ENCODE measurements around the gene KCNK16. TPM values are rescaled to one million over a fixed set of nuclear protein-coding genes. Genes with fewer than 3 reads are reported as not detected.

Gene KCNK16
- polyA plus RNA-seq, 1 donor from 2014 or later: not detected

GRCh38 chr6:39268721-39269120, 53.8 kb downstream of the KCNK16 start:
- Histone ChIP-seq H3K9me3 (ENCODE audit: low read length) (no peaks in the 10 kb centered on the region), H4K20me1 (ENCODE audit: insufficient read depth) (no peaks in the 10 kb centered on the region), H3K79me2 (replicated peaks; ENCODE audit: insufficient read depth, low read length) (no peaks in the 10 kb centered on the region), H3K9ac (ENCODE audit: low read length) (no peak overlapping the region), H3K4me2 (ENCODE audit: low read length) (no peak overlapping the region), H3K9me2 (ENCODE audit: insufficient read depth, low read length) (no peaks in the 10 kb centered on the region), H2AFZ (ENCODE audit: low read depth, low read length) (no peak overlapping the region), H3F3A (ENCODE audit: insufficient read depth, low read length, poor library complexity, severe bottlenecking) (no peaks in the 10 kb centered on the region), H3K36me3 (ENCODE audit: insufficient read depth, low read length) (no peaks in the 10 kb centered on the region), H3K27me3 (ENCODE audit: insufficient read depth, low read depth, low read length) (no peaks in the 10 kb centered on the region), H3K27ac (ENCODE audit: low read length) (no peak overlapping the region), H3K4me3 (ENCODE audit: low read length) (no peak overlapping the region)
- TF ChIP-seq EP300 (conservative IDR thresholded peaks at IDR 0.05; ENCODE audit: poor library complexity, severe bottlenecking): no peak
- no peak for TF ChIP-seq TAF1 (IDR thresholded peaks at IDR 0.05; ENCODE audit: low read depth)
- no peak for TF ChIP-seq EZH2 (IDR thresholded peaks at IDR 0.05; ENCODE audit: borderline replicate concordance, insufficient read depth, low read length, poor library complexity, severe bottlenecking)
- no peak for TF ChIP-seq RAD21 (conservative IDR thresholded peaks at IDR 0.05)
- no peak for TF ChIP-seq SMC3 (conservative IDR thresholded peaks at IDR 0.05; ENCODE audit: poor library complexity)
- TF ChIP-seq MXI1 (conservative IDR thresholded peaks at IDR 0.05; ENCODE audit: poor library complexity, severe bottlenecking): no peak

GRCh38 chr6:39268171-39268570, 54.3 kb downstream of the KCNK16 start:
- H3K9me2 ChIP-seq (ENCODE audit: insufficient read depth, low read length): no peaks in the 10 kb centered on the region
- TF ChIP-seq EZH2 (IDR thresholded peaks at IDR 0.05; ENCODE audit: borderline replicate concordance, insufficient read depth, low read length, poor library complexity, severe bottlenecking): no peak
- TF ChIP-seq, protein P1, sequence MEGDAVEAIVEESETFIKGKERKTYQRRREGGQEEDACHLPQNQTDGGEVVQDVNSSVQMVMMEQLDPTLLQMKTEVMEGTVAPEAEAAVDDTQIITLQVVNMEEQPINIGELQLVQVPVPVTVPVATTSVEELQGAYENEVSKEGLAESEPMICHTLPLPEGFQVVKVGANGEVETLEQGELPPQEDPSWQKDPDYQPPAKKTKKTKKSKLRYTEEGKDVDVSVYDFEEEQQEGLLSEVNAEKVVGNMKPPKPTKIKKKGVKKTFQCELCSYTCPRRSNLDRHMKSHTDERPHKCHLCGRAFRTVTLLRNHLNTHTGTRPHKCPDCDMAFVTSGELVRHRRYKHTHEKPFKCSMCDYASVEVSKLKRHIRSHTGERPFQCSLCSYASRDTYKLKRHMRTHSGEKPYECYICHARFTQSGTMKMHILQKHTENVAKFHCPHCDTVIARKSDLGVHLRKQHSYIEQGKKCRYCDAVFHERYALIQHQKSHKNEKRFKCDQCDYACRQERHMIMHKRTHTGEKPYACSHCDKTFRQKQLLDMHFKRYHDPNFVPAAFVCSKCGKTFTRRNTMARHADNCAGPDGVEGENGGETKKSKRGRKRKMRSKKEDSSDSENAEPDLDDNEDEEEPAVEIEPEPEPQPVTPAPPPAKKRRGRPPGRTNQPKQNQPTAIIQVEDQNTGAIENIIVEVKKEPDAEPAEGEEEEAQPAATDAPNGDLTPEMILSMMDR (IDR thresholded peaks at IDR 0.05; ENCODE audit: poor library complexity, severe bottlenecking): no peak
- no peak for TF ChIP-seq RAD21 (conservative IDR thresholded peaks at IDR 0.05)
- TF ChIP-seq MXI1 (conservative IDR thresholded peaks at IDR 0.05; ENCODE audit: poor library complexity, severe bottlenecking): no peak
- H3K27ac ChIP-seq (ENCODE audit: low read length): no peak overlapping the region
- H3K9me3 ChIP-seq (ENCODE audit: low read length): no peaks in the 10 kb centered on the region
- no peaks in the 10 kb centered on the region for H3F3A ChIP-seq (ENCODE audit: insufficient read depth, low read length, poor library complexity, severe bottlenecking)
- no peaks in the 10 kb centered on the region for H3K27me3 ChIP-seq (ENCODE audit: insufficient read depth, low read depth, low read length)
- no peak overlapping the region for H2AFZ ChIP-seq (ENCODE audit: low read depth, low read length)
- H3K4me3 ChIP-seq (ENCODE audit: low read length): no peak overlapping the region
- no peaks in the 10 kb centered on the region for H3K36me3 ChIP-seq (ENCODE audit: insufficient read depth, low read length)
- no peak overlapping the region for H3K4me2 ChIP-seq (ENCODE audit: low read length)
- H3K79me2 ChIP-seq (replicated peaks; ENCODE audit: insufficient read depth, low read length): no peaks in the 10 kb centered on the region
- no peaks in the 10 kb centered on the region for H4K20me1 ChIP-seq (ENCODE audit: insufficient read depth)
- no peak overlapping the region for H3K9ac ChIP-seq (ENCODE audit: low read length)

- no peak overlapping the region for H3K4me2 ChIP-seq (ENCODE audit: low read length)
- no peaks in the 10 kb centered on the region for H4K20me1 ChIP-seq (ENCODE audit: insufficient read depth)
- H3F3A ChIP-seq (ENCODE audit: insufficient read depth, low read length, poor library complexity, severe bottlenecking): no peaks in the 10 kb centered on the region
- H3K36me3 ChIP-seq (ENCODE audit: insufficient read depth, low read length): no peaks in the 10 kb centered on the region
- H3K9ac ChIP-seq (ENCODE audit: low read length): no peak overlapping the region
- no peak overlapping the region for H3K27ac ChIP-seq (ENCODE audit: low read length)
- TF ChIP-seq, protein P1 (IDR thresholded peaks at IDR 0.05; ENCODE audit: poor library complexity, severe bottlenecking): no peak
- no peak for TF ChIP-seq EZH2 (IDR thresholded peaks at IDR 0.05; ENCODE audit: borderline replicate concordance, insufficient read depth, low read length, poor library complexity, severe bottlenecking)
- TF ChIP-seq SMC3 (conservative IDR thresholded peaks at IDR 0.05; ENCODE audit: poor library complexity): no peak
- no peak for TF ChIP-seq RAD21 (conservative IDR thresholded peaks at IDR 0.05)
- no peak for TF ChIP-seq MXI1 (conservative IDR thresholded peaks at IDR 0.05; ENCODE audit: poor library complexity, severe bottlenecking)
- TF ChIP-seq POLR2AphosphoS5 (IDR thresholded peaks at IDR 0.05): no peak
- TF ChIP-seq TAF1 (IDR thresholded peaks at IDR 0.05; ENCODE audit: low read depth): no peak
- no peak for TF ChIP-seq EP300 (conservative IDR thresholded peaks at IDR 0.05; ENCODE audit: poor library complexity, severe bottlenecking)
- TF ChIP-seq, protein P2, sequence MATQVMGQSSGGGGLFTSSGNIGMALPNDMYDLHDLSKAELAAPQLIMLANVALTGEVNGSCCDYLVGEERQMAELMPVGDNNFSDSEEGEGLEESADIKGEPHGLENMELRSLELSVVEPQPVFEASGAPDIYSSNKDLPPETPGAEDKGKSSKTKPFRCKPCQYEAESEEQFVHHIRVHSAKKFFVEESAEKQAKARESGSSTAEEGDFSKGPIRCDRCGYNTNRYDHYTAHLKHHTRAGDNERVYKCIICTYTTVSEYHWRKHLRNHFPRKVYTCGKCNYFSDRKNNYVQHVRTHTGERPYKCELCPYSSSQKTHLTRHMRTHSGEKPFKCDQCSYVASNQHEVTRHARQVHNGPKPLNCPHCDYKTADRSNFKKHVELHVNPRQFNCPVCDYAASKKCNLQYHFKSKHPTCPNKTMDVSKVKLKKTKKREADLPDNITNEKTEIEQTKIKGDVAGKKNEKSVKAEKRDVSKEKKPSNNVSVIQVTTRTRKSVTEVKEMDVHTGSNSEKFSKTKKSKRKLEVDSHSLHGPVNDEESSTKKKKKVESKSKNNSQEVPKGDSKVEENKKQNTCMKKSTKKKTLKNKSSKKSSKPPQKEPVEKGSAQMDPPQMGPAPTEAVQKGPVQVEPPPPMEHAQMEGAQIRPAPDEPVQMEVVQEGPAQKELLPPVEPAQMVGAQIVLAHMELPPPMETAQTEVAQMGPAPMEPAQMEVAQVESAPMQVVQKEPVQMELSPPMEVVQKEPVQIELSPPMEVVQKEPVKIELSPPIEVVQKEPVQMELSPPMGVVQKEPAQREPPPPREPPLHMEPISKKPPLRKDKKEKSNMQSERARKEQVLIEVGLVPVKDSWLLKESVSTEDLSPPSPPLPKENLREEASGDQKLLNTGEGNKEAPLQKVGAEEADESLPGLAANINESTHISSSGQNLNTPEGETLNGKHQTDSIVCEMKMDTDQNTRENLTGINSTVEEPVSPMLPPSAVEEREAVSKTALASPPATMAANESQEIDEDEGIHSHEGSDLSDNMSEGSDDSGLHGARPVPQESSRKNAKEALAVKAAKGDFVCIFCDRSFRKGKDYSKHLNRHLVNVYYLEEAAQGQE (IDR thresholded peaks at IDR 0.05; ENCODE audit: borderline replicate concordance): no peak
- H3K4me3 ChIP-seq (ENCODE audit: low read length): no peak overlapping the region
- no peaks in the 10 kb centered on the region for H3K79me2 ChIP-seq (replicated peaks; ENCODE audit: insufficient read depth, low read length)
- H2AFZ ChIP-seq (ENCODE audit: low read depth, low read length): no peak overlapping the region
- no peaks in the 10 kb centered on the region for H3K9me3 ChIP-seq (ENCODE audit: low read length)
- H3K27me3 ChIP-seq (ENCODE audit: insufficient read depth, low read depth, low read length): no peaks in the 10 kb centered on the region
- no peaks in the 10 kb centered on the region for H3K9me2 ChIP-seq (ENCODE audit: insufficient read depth, low read length)
Observed at GRCh38 chr6:39266782-39267355, 55.6 kb downstream of the KCNK16 start.
